GM21360 (cell line): ENCODE data around the gene FNDC5.

Experiments
- ATAC-seq: cut with Tn5 transposase; IDR thresholded peaks from one replicate; pipeline ENCODE4 v1.9.1; 2021; ENCODE audit warnings: mild to moderate bottlenecking, moderate library complexity; ENCODE audit not compliant: unreplicated experiment

FNDC5 gene

GRCh38 chr1:32884726-32885125 is 14.0 kb upstream of the FNDC5 start:
- no peak for ATAC-seq

GRCh38 chr1:32884032-32884372 is 13.3 kb upstream of the FNDC5 start:
- ATAC-seq = no peak

GRCh38 chr1:32883338-32884031 is 12.8 kb upstream of the FNDC5 start:
- no peak for ATAC-seq

- ATAC-seq = no peak
These were observed 11.4 kb upstream of the FNDC5 start for GRCh38 chr1:32881871-32882850.

- no peak for ATAC-seq
These were observed 10.6 kb upstream of the FNDC5 start for GRCh38 chr1:32881291-32881690.

- ATAC-seq = no peak
These were observed 7.9 kb upstream of the FNDC5 start for GRCh38 chr1:32878637-32879041.

- no peak for ATAC-seq
These were observed 7.5 kb upstream of the FNDC5 start for GRCh38 chr1:32878183-32878582.

- no peak for ATAC-seq
These were observed 6.7 kb upstream of the FNDC5 start for GRCh38 chr1:32877211-32878110.

- ATAC-seq = no peak
These were observed 5.9 kb upstream of the FNDC5 start for GRCh38 chr1:32876341-32877210.

GRCh38 chr1:32874860-32875752 is 4.4 kb upstream of the FNDC5 start:
- no peak for ATAC-seq

- no peak for ATAC-seq
These were observed 2.8 kb upstream of the FNDC5 start for GRCh38 chr1:32873484-32873883.

GRCh38 chr1:32872192-32872460 is 1.4 kb upstream of the FNDC5 start:
- no peak for ATAC-seq

- ATAC-seq = no peak
These were observed 866 bp upstream of the FNDC5 start for GRCh38 chr1:32871364-32872191.

GRCh38 chr1:32869923-32870614 is 643 bp downstream of the FNDC5 start:
- no peak for ATAC-seq

- ATAC-seq = no peak
These were observed 1.8 kb downstream of the FNDC5 start for GRCh38 chr1:32868806-32869455.

GRCh38 chr1:32868085-32868484 is 2.6 kb downstream of the FNDC5 start:
- ATAC-seq = no peak

GRCh38 chr1:32867671-32868070 is 3.0 kb downstream of the FNDC5 start:
- ATAC-seq = no peak
